ENCODE measurements around the gene FOXRED1. TPM values are rescaled to one million over a fixed set of nuclear protein-coding genes. Genes with fewer than 3 reads are reported as not detected.

Gene FOXRED1
- total RNA-seq, 4 donors from 2014 or later: 12.5 to 20.8 (median 16.2) TPM

GRCh38 chr11:126319374-126319740 is 50.4 kb downstream of the FOXRED1 start:
- Histone ChIP-seq H3K27ac (peak overlapping the region; percentile 70 to 84 (median 82)), H3K27me3 (no peaks in the 10 kb centered on the region), H3K36me3 (peaks cover 0 to 1% of the 10 kb centered on the region in 2 donors), H3K9me3 (no peaks in the 10 kb centered on the region), H3K4me1 (peaks cover 26 to 28% of the 10 kb centered on the region in 2 donors), H3K4me3 (no peak overlapping the region)
- ATAC-seq (no peak), DNase-seq (no peak)
- intact Hi-C loops (cut with DNase I; ENCODE audit: low total_unique reads) (loop anchor here (10.0 kb wide), 1 partner anchor 675 kb away; no protein-coding TSS in a partner anchor), in situ Hi-C loops (cut with MboI; ENCODE audit: low sequenced_read_pairs in 4 of 4) (loop anchor here (10.0 to 25.0 kb wide), 3 partner anchors 155 to 168 kb away; no protein-coding TSS in a partner anchor)
- TF ChIP-seq CTCF (IDR thresholded peaks at IDR 0.05 in 4 of 5, conservative IDR thresholded peaks at IDR 0.05 in 1 of 5): no peak
- no peak for TF ChIP-seq POLR2A (IDR thresholded peaks at IDR 0.05)

DNA sequence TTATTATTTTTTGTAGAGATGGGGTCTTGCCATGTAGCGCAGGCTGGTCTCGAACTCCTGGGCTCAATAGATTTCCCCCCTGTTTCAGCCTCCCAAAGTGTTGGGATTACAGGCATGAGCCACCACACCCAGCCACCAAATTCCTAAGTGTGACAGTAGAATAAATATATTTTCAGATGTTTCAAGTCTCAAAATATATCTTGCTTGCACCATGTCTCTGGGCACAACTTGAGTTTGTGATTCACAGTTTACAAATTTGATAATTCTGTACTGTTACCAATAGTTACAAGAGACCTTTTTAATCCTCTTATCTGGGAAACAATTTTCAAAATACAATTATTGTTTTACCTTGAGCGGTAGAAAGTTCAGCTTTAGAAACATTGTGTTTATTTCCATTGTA is 54.0 kb downstream of the FOXRED1 start:
- ATAC-seq: no peak
- no peaks in the 10 kb centered on the region for H3K27me3 ChIP-seq
- in situ Hi-C loops (cut with MboI; ENCODE audit: low sequenced_read_pairs in 4 of 4): loop anchor here in 1 of 4 donors (25.0 kb wide), 1 partner anchor 164 kb away; no protein-coding TSS in a partner anchor
- no peak overlapping the region for H3K27ac ChIP-seq
- no peak overlapping the region for H3K4me3 ChIP-seq
- no peak for DNase-seq
- H3K36me3 ChIP-seq: no peaks in the 10 kb centered on the region
- TF ChIP-seq CTCF (IDR thresholded peaks at IDR 0.05 in 4 of 5, conservative IDR thresholded peaks at IDR 0.05 in 1 of 5) (no peak), POLR2A (IDR thresholded peaks at IDR 0.05) (no peak)
- peaks cover 16 to 20% of the 10 kb centered on the region in 2 donors for H3K4me1 ChIP-seq
- intact Hi-C loops (cut with DNase I; ENCODE audit: low total_unique reads): no loop called here
- no peaks in the 10 kb centered on the region for H3K9me3 ChIP-seq

GRCh38 chr11:126327281-126328000 is 58.5 kb downstream of the FOXRED1 start:
- TF ChIP-seq POLR2A (IDR thresholded peaks at IDR 0.05): no peak
- no peak for TF ChIP-seq CTCF (IDR thresholded peaks at IDR 0.05 in 4 of 5, conservative IDR thresholded peaks at IDR 0.05 in 1 of 5)
- ATAC-seq: no peak
- in situ Hi-C loops (cut with MboI; ENCODE audit: low sequenced_read_pairs in 4 of 4) (no loop called here), intact Hi-C loops (cut with DNase I; ENCODE audit: low total_unique reads) (no loop called here)
- H3K4me1 ChIP-seq: peaks cover 2 to 9% of the 10 kb centered on the region in 2 donors
- H3K36me3 ChIP-seq: no peaks in the 10 kb centered on the region
- H3K27me3 ChIP-seq: no peaks in the 10 kb centered on the region
- H3K4me3 ChIP-seq: no peak overlapping the region
- no peak overlapping the region for H3K27ac ChIP-seq
- no peaks in the 10 kb centered on the region for H3K9me3 ChIP-seq
- DNase-seq: no peak

Other genes with a start within 250 kb of the FOXRED1 start
- gene CDON, start 206.3 kb upstream of the FOXRED1 start, total RNA-seq: 1 to 10 TPM; 1.0 to 2.0 (median 1.8) TPM
- gene RPUSD4, start 57.5 kb upstream of the FOXRED1 start, total RNA-seq: 10 to 100 TPM; 53.3 to 93.8 (median 69.2) TPM
- gene FAM118B, start 57.4 kb upstream of the FOXRED1 start, total RNA-seq: 10 to 100 TPM; 13.6 to 32.2 (median 23.2) TPM
- gene SRPRA, start 259 bp upstream of the FOXRED1 start, total RNA-seq: 100 to 1,000 TPM in 1 of 4 donors, 10 to 100 TPM in 3; 72.3 to 101 (median 79.4) TPM
- 1 to 10 TPM; 4.5 to 5.8 (median 5.6) TPM for gene TIRAP, start 13.9 kb downstream of the FOXRED1 start, total RNA-seq
- gene DCPS, start 34.9 kb downstream of the FOXRED1 start, total RNA-seq: 10 to 100 TPM in 3 of 4 donors, 1 to 10 TPM in 1; 9.8 to 23.1 (median 11.5) TPM
- 10 to 100 TPM in 2 of 4 donors, 1 to 10 TPM in 2; 3.4 to 12.4 (median 9.6) TPM for gene ST3GAL4, start 86.5 kb downstream of the FOXRED1 start, total RNA-seq